Measurements from ENCODE around the gene COQ9. TPM values are rescaled to one million over a fixed set of nuclear protein-coding genes. Genes with fewer than 3 reads are reported as not detected.

Gene COQ9
- total and polyA plus RNA-seq, 2 experiments from 2014 or later: 26.6 to 36.3 TPM

- no peak overlapping the region for H3K4me2 ChIP-seq
Observed at GRCh38 chr16:57413733-57414132, 33.5 kb upstream of the COQ9 start.

More at GRCh38 chr16:57413733-57414132, 33.5 kb upstream of the COQ9 start:
- DNase-seq (ENCODE audit: low spot score) (no peak), ATAC-seq (no peak)
- TF ChIP-seq STAT1 (IDR thresholded peaks at IDR 0.05; ENCODE audit: unreplicated experiment) (no peak), JUNB (IDR thresholded peaks at IDR 0.05; ENCODE audit: unreplicated experiment) (no peak), POLR2AphosphoS5 (IDR thresholded peaks at IDR 0.05; ENCODE audit: low read depth) (no peak), ZNF331 (CRISPR knock-in tag; IDR thresholded peaks at IDR 0.05; ENCODE audit: low read depth) (no peak), REST (IDR thresholded peaks at IDR 0.05; ENCODE audit: unreplicated experiment) (no peak), ZNF114 (CRISPR knock-in tag; IDR thresholded peaks at IDR 0.05) (no peak), EZH2phosphoT487 (IDR thresholded peaks at IDR 0.05; ENCODE audit: unreplicated experiment) (no peak), NANOG (IDR thresholded peaks at IDR 0.05; ENCODE audit: borderline replicate concordance) (no peak), EZH2 (IDR thresholded peaks at IDR 0.05; ENCODE audit: low read depth, unreplicated experiment) (no peak), CREB1 (CRISPR knock-in tag; IDR thresholded peaks at IDR 0.05; ENCODE audit: low read depth) (no peak)
- TF ChIP-seq, protein P1, sequence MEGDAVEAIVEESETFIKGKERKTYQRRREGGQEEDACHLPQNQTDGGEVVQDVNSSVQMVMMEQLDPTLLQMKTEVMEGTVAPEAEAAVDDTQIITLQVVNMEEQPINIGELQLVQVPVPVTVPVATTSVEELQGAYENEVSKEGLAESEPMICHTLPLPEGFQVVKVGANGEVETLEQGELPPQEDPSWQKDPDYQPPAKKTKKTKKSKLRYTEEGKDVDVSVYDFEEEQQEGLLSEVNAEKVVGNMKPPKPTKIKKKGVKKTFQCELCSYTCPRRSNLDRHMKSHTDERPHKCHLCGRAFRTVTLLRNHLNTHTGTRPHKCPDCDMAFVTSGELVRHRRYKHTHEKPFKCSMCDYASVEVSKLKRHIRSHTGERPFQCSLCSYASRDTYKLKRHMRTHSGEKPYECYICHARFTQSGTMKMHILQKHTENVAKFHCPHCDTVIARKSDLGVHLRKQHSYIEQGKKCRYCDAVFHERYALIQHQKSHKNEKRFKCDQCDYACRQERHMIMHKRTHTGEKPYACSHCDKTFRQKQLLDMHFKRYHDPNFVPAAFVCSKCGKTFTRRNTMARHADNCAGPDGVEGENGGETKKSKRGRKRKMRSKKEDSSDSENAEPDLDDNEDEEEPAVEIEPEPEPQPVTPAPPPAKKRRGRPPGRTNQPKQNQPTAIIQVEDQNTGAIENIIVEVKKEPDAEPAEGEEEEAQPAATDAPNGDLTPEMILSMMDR (conservative IDR thresholded peaks at IDR 0.05; ENCODE audit: low read depth in 2 of 2): no peak
- TF ChIP-seq, protein P2, sequence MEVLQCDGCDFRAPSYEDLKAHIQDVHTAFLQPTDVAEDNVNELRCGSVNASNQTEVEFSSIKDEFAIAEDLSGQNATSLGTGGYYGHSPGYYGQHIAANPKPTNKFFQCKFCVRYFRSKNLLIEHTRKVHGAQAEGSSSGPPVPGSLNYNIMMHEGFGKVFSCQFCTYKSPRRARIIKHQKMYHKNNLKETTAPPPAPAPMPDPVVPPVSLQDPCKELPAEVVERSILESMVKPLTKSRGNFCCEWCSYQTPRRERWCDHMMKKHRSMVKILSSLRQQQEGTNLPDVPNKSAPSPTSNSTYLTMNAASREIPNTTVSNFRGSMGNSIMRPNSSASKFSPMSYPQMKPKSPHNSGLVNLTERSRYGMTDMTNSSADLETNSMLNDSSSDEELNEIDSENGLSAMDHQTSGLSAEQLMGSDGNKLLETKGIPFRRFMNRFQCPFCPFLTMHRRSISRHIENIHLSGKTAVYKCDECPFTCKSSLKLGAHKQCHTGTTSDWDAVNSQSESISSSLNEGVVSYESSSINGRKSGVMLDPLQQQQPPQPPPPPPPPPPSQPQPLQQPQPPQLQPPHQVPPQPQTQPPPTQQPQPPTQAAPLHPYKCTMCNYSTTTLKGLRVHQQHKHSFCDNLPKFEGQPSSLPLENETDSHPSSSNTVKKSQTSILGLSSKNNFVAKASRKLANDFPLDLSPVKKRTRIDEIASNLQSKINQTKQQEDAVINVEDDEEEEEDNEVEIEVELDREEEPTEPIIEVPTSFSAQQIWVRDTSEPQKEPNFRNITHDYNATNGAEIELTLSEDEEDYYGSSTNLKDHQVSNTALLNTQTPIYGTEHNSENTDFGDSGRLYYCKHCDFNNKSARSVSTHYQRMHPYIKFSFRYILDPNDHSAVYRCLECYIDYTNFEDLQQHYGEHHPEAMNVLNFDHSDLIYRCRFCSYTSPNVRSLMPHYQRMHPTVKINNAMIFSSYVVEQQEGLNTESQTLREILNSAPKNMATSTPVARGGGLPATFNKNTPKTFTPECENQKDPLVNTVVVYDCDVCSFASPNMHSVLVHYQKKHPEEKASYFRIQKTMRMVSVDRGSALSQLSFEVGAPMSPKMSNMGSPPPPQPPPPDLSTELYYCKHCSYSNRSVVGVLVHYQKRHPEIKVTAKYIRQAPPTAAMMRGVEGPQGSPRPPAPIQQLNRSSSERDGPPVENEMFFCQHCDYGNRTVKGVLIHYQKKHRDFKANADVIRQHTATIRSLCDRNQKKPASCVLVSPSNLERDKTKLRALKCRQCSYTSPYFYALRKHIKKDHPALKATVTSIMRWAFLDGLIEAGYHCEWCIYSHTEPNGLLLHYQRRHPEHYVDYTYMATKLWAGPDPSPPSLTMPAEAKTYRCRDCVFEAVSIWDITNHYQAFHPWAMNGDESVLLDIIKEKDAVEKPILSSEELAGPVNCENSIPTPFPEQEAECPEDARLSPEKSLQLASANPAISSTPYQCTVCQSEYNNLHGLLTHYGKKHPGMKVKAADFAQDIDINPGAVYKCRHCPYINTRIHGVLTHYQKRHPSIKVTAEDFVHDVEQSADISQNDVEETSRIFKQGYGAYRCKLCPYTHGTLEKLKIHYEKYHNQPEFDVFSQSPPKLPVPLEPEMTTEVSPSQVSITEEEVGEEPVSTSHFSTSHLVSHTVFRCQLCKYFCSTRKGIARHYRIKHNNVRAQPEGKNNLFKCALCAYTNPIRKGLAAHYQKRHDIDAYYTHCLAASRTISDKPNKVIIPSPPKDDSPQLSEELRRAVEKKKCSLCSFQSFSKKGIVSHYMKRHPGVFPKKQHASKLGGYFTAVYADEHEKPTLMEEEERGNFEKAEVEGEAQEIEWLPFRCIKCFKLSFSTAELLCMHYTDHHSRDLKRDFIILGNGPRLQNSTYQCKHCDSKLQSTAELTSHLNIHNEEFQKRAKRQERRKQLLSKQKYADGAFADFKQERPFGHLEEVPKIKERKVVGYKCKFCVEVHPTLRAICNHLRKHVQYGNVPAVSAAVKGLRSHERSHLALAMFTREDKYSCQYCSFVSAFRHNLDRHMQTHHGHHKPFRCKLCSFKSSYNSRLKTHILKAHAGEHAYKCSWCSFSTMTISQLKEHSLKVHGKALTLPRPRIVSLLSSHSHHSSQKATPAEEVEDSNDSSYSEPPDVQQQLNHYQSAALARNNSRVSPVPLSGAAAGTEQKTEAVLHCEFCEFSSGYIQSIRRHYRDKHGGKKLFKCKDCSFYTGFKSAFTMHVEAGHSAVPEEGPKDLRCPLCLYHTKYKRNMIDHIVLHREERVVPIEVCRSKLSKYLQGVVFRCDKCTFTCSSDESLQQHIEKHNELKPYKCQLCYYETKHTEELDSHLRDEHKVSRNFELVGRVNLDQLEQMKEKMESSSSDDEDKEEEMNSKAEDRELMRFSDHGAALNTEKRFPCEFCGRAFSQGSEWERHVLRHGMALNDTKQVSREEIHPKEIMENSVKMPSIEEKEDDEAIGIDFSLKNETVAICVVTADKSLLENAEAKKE (CRISPR knock-in tag; IDR thresholded peaks at IDR 0.05): no peak
- TF ChIP-seq, protein P3, sequence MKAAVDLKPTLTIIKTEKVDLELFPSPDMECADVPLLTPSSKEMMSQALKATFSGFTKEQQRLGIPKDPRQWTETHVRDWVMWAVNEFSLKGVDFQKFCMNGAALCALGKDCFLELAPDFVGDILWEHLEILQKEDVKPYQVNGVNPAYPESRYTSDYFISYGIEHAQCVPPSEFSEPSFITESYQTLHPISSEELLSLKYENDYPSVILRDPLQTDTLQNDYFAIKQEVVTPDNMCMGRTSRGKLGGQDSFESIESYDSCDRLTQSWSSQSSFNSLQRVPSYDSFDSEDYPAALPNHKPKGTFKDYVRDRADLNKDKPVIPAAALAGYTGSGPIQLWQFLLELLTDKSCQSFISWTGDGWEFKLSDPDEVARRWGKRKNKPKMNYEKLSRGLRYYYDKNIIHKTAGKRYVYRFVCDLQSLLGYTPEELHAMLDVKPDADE (IDR thresholded peaks at IDR 0.05): no peak
- H3K27ac ChIP-seq (ENCODE audit: low read depth): no peak overlapping the region
- no peaks in the 10 kb centered on the region for H3K27me3 ChIP-seq (ENCODE audit: insufficient read depth)
- no peaks in the 10 kb centered on the region for H3K79me2 ChIP-seq (replicated peaks; ENCODE audit: insufficient read depth)
- no peak overlapping the region for H3K27ac Mint-ChIP-seq
- H3K27me3 Mint-ChIP-seq (ENCODE audit: insufficient read depth, low read depth, poor library complexity): peaks cover 14% of the 10 kb centered on the region
- H3K4me3 Mint-ChIP-seq: no peak overlapping the region
- no peak overlapping the region for H3K4me3 ChIP-seq
- no peaks in the 10 kb centered on the region for H4K20me1 ChIP-seq (replicated peaks; ENCODE audit: insufficient read depth)
- H2AFZ ChIP-seq: no peak overlapping the region
- no peaks in the 10 kb centered on the region for H3K36me3 Mint-ChIP-seq (ENCODE audit: low read depth)
- H3K4me1 ChIP-seq (ENCODE audit: insufficient read depth): peaks cover 3% of the 10 kb centered on the region; the same call in 1 of the 2 replicates
- no peaks in the 10 kb centered on the region for H3K36me3 ChIP-seq (ENCODE audit: insufficient read depth)
- H3K9me2 ChIP-seq (ENCODE audit: insufficient read depth): no peaks in the 10 kb centered on the region
- peaks cover 27% of the 10 kb centered on the region for H3K4me1 Mint-ChIP-seq
- no peaks in the 10 kb centered on the region for H3K9me3 Mint-ChIP-seq
- H3F3A ChIP-seq (replicated peaks; ENCODE audit: low read depth): peaks cover 4% of the 10 kb centered on the region

Measured in GM23338 (cell line).